ENCODE results near the gene MS4A12. TPM values are rescaled to one million over a fixed set of nuclear protein-coding genes. Genes with fewer than 3 reads are reported as not detected.
"Not testable (repeated sequence)": the region's sequence is repeated elsewhere in the genome, so short reads cannot be mapped to it uniquely, and the experiment has no call there.

Gene MS4A12
- total RNA-seq, 4 donors from 2014 or later, result not detected

DNA sequence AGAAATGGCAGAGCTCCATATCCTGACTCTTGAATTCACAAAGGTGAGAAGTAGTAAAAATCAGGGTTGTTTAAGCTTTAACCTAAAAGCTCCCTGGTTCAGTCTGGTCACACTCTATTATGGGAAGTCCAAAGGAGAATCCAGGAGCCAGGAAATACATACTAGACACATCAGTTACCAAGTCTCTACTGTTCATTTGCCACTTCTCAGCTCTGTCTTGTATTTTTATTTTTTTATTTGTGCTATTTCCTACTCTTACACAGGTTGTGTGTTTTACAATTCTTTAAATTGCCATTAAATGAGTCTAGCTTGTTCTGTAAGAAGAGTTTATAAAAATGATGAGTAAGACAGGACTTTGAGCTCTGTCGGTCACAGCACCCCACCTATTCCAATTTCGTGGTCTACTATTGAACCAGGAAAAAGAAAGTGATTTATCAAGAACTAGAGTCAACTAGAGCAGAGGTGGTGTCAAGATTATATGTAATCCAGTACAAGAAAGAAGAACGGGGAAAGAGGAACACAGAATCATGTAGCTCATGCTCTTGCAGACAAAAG is 9.7 kb downstream of the MS4A12 start:
- TF ChIP-seq POLR2A (IDR thresholded peaks at IDR 0.05), result no peak
- TF ChIP-seq, protein P1, sequence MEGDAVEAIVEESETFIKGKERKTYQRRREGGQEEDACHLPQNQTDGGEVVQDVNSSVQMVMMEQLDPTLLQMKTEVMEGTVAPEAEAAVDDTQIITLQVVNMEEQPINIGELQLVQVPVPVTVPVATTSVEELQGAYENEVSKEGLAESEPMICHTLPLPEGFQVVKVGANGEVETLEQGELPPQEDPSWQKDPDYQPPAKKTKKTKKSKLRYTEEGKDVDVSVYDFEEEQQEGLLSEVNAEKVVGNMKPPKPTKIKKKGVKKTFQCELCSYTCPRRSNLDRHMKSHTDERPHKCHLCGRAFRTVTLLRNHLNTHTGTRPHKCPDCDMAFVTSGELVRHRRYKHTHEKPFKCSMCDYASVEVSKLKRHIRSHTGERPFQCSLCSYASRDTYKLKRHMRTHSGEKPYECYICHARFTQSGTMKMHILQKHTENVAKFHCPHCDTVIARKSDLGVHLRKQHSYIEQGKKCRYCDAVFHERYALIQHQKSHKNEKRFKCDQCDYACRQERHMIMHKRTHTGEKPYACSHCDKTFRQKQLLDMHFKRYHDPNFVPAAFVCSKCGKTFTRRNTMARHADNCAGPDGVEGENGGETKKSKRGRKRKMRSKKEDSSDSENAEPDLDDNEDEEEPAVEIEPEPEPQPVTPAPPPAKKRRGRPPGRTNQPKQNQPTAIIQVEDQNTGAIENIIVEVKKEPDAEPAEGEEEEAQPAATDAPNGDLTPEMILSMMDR (IDR thresholded peaks at IDR 0.05), result no peak
- Histone ChIP-seq H3K27me3 (no peaks in the 10 kb centered on the region), H3K36me3 (no peaks in the 10 kb centered on the region), H3K4me3 (no peak overlapping the region), H3K4me1 (peaks cover 0 to 17% (median 0%) of the 10 kb centered on the region in 4 donors), H3K9me3 (no peaks in the 10 kb centered on the region), H3K27ac (peak overlapping the region in 3 of 4 donors; percentile 45 to 74 (median 68))
- peak in 1 of 3 donors; percentile 69 for DNase-seq

DNA sequence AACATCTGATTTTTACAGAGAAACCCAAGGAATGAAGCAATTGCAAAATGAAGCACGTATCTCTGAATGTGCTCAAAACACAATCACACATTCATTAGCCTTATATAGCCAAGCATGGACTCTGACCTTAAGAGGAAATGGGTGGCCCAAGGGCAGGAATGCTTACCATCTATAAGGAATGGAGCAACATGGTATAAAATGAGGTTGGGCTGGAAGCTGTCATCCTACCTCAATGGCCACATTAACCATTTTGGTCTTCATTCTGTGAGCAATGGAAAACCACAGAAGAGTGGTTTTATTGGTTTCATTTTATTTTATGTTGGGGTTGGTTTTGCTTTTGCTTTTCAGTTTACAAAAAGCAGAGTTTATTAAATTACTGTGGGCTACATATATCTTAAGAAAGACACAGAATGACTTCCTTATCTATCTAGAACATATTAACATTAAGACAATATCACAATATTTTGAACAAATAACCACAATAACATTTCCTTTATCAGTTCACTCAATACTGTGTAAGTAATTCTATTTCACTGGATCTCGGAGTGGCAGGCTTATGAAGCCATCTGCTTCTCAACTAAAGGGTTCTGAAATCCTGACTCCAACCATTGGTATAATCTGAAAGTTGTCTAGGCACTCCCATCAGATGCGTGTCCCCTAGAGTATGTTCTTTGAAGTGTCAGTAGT is 11.8 kb downstream of the MS4A12 start:
- Histone ChIP-seq H3K27ac (peak overlapping the region in 2 of 4 donors; percentile 48 to 55), H3K4me1 (peaks cover 0 to 17% (median 0%) of the 10 kb centered on the region in 4 donors), H3K4me3 (no peak overlapping the region), H3K9me3 (no peaks in the 10 kb centered on the region), H3K36me3 (no peaks in the 10 kb centered on the region), H3K27me3 (no peaks in the 10 kb centered on the region)
- peak in 1 of 3 donors; percentile 69 for DNase-seq
- no peak for TF ChIP-seq POLR2A (IDR thresholded peaks at IDR 0.05)
- TF ChIP-seq, protein P1 (IDR thresholded peaks at IDR 0.05), result no peak

DNA sequence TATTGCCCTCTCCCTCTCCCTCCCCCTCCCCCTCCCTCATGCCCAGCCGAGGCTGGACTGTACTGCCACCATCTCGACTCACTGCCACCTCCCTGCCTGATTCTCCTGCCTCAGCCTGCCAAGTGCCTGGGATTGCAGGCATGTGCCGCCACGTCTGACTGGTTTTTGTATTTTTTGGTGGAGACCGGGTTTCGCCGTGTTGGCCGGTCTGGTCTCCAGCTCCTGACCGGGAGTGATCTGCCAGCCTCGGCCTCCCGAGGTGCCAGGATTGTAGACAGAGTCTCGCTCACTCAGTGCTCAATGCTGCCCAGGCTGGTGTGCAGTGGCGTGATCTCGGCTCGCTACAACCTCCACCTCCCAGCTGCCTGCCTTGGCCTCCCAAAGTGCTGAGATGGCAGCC is 17.0 kb downstream of the MS4A12 start:
- not testable (repeated sequence) for H3K4me3 ChIP-seq, DNase-seq

DNA sequence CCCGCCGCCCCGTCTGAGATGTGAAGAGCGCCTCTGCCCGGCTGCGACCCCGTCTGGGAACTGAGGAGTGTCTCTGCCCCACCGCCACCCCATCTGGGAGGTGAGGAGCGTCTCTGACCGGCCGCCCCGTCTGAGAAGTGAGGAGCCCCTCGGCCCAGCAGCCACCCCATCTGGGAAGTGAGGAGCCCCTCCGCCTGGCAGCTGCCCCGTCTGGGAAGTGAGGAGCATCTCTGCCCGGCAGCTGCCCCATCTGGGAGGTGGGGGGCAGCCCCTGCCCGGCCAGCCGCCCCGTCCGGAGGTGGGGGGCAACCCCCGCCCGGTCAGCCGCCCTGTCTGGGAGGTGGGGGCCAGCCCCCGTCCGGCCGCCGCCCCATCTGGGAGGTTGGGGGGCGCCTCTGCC is 17.6 kb downstream of the MS4A12 start:
- not testable (repeated sequence) for H3K4me3 ChIP-seq, H3K27ac ChIP-seq, H3K4me1 ChIP-seq, H3K36me3 ChIP-seq, H3K9me3 ChIP-seq, DNase-seq, H3K27me3 ChIP-seq

More for the DNA sequence above, 17.0 kb downstream of the MS4A12 start:
- H3K9me3 ChIP-seq, H3K27me3 ChIP-seq, H3K27ac ChIP-seq, H3K36me3 ChIP-seq, H3K4me1 ChIP-seq: not testable (repeated sequence)

DNA sequence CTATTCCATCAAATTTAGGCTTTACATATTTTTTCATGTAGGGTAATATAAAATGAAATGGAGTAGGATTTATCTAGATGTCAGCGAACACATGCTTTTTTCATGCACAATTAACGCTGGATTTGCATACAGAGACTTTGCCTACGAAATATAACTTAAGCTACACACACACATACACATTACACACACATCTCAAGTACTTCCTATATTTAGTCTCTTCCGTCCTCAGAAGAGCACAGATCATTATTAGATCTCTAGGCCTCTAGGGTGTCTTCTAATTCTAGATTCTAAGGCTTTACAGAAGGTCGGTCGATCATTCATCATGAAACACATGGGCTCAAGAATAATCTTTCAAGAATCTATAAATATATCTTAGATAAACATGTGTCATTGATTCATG is 18.8 kb downstream of the MS4A12 start:
- Histone ChIP-seq H3K27me3 (no peaks in the 10 kb centered on the region), H3K4me1 (no peaks in the 10 kb centered on the region), H3K9me3 (no peaks in the 10 kb centered on the region), H3K27ac (no peak overlapping the region), H3K4me3 (no peak overlapping the region), H3K36me3 (no peaks in the 10 kb centered on the region)
- TF ChIP-seq, protein P1 (IDR thresholded peaks at IDR 0.05), result no peak
- no peak for TF ChIP-seq POLR2A (IDR thresholded peaks at IDR 0.05)
- DNase-seq, result no peak

DNA sequence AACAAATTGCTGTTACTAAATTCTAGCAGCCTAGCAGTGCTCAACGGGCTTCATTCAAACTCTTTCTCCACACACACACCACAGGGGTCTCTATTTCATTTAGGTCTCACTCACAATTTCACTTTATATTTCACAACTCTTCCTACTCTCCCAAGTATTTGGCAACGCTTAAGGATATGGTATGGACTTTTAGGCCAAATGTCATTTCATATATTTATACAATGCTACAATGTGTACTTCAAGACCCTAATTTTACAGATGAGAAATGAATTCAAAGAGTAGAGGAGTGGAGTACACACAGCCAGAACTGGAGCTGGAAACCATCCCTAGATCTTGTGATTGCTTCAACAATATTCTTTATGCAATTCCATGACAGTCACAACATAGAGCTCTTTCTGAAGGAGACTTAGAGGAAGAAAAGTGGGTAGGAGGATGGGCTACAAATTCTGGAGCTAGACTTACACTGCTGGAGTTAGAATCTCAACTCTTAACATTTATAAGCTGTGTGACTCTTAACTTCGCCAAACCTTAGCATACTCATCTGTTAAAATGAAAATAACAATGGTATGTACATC is 20.2 kb downstream of the MS4A12 start:
- no peak for DNase-seq

More for the DNA sequence above, 20.2 kb downstream of the MS4A12 start:
- Histone ChIP-seq H3K36me3 (no peaks in the 10 kb centered on the region), H3K27me3 (no peaks in the 10 kb centered on the region), H3K4me1 (no peaks in the 10 kb centered on the region), H3K4me3 (no peak overlapping the region), H3K9me3 (no peaks in the 10 kb centered on the region), H3K27ac (no peak overlapping the region)
- TF ChIP-seq POLR2A (IDR thresholded peaks at IDR 0.05), result no peak
